H9 (cell line): ENCODE measurements around the gene DGKG. TPM values are rescaled to one million over a fixed set of nuclear protein-coding genes. Genes with fewer than 3 reads are reported as not detected.

Source experiments
- DNase-seq: peaks from one replicate; pipeline ENCODE4 v3.0.0-alpha.2; 2017
- H2AFZ ChIP-seq: one replicate; pipeline ENCODE4 v1.6.1; 2013; ENCODE audit warnings: mild to moderate bottlenecking, low read length, control low read depth, moderate library complexity
- H2AK5ac ChIP-seq: 2 replicates; pipeline ENCODE4 v1.6.1; 2013; ENCODE audit warnings: low read length, control low read depth, mixed read lengths; ENCODE audit not compliant: insufficient read length
- H2BK120ac ChIP-seq: one replicate; pipeline ENCODE4 v1.6.1; 2013; ENCODE audit warnings: low read depth, mild to moderate bottlenecking, low read length, control low read depth, inconsistent platforms; ENCODE audit not compliant: poor library complexity, severe bottlenecking
- H2BK12ac ChIP-seq: 2 replicates; pipeline ENCODE4 v1.6.1; 2013; ENCODE audit warnings: low read length, control low read depth, mixed read lengths, low read depth; ENCODE audit not compliant: insufficient read length
- H2BK15ac ChIP-seq: 2 replicates; pipeline ENCODE4 v1.6.1; 2013; ENCODE audit warnings: low read depth, low read length, control low read depth
- H2BK20ac ChIP-seq: one replicate; pipeline ENCODE4 v1.6.1; 2013; ENCODE audit warnings: low read depth, mild to moderate bottlenecking, low read length, control low read depth, inconsistent platforms; ENCODE audit not compliant: poor library complexity, severe bottlenecking
- H2BK5ac ChIP-seq: 2 replicates; pipeline ENCODE4 v1.6.1; 2013; ENCODE audit warnings: low read length, control low read depth, mixed read lengths; ENCODE audit not compliant: insufficient read length
- H3K14ac ChIP-seq: 2 replicates; pipeline ENCODE4 v1.6.1; 2013; ENCODE audit warnings: low read length, control low read depth; ENCODE audit not compliant: insufficient read depth
- H3K18ac ChIP-seq: 2 replicates; pipeline ENCODE4 v1.6.1; 2013; ENCODE audit warnings: low read depth, mild to moderate bottlenecking, mixed read lengths, low read length, control low read depth; ENCODE audit not compliant: insufficient read length
- H3K23ac ChIP-seq: 2 replicates; pipeline ENCODE4 v1.6.1; 2013; ENCODE audit warnings: low read length, control low read depth, mixed read lengths, low read depth; ENCODE audit not compliant: insufficient read length
- H3K23me2 ChIP-seq: 2 replicates; pipeline ENCODE4 v1.6.1; 2013; ENCODE audit warnings: low read depth, mild to moderate bottlenecking, mixed read lengths, low read length, control low read depth; ENCODE audit not compliant: insufficient read length, poor library complexity, severe bottlenecking
- H3K27ac ChIP-seq: 2 replicates; pipeline ENCODE4 v1.5.1; 2013; ENCODE audit warnings: low read length, control low read depth, mixed read lengths, low read depth; ENCODE audit not compliant: insufficient read length
- H3K27me3 ChIP-seq: 2 replicates; pipeline ENCODE4 v1.6.1; 2013; ENCODE audit warnings: low read length, control low read depth, inconsistent platforms; ENCODE audit not compliant: insufficient read depth
- H3K4ac ChIP-seq: 2 replicates; pipeline ENCODE4 v1.6.1; 2013; ENCODE audit warnings: low read depth, mild to moderate bottlenecking, control low read depth, inconsistent platforms, low read length, moderate library complexity
- H3K4me1 ChIP-seq: 2 replicates; pipeline ENCODE4 v1.6.1; 2013; ENCODE audit warnings: low read length, control low read depth, inconsistent platforms; ENCODE audit not compliant: insufficient read depth
- H3K4me2 ChIP-seq: 2 replicates; pipeline ENCODE4 v1.6.1; 2013; ENCODE audit warnings: low read length, control low read depth, mixed read lengths; ENCODE audit not compliant: insufficient read length, insufficient read depth
- H3K56ac ChIP-seq: 2 replicates; pipeline ENCODE4 v1.6.1; 2013; ENCODE audit warnings: low read depth, mild to moderate bottlenecking, mixed read lengths, low read length, control low read depth; ENCODE audit not compliant: insufficient read length
- H3K79me1 ChIP-seq: 2 replicates; pipeline ENCODE4 v1.6.1; 2013; ENCODE audit warnings: low read depth, mild to moderate bottlenecking, moderate library complexity, low read length, control low read depth, inconsistent platforms; ENCODE audit not compliant: insufficient read depth, poor library complexity, severe bottlenecking
- H3K79me2 ChIP-seq: 2 replicates; pipeline ENCODE4 v1.6.1; 2013; ENCODE audit warnings: low read length, control low read depth, inconsistent platforms; ENCODE audit not compliant: insufficient read depth
- H3K9ac ChIP-seq: 2 replicates; pipeline ENCODE4 v1.6.1; 2013; ENCODE audit warnings: low read length, control low read depth, mixed read lengths; ENCODE audit not compliant: insufficient read length; ENCODE audit errors: extremely low read depth
- H3K9me3 ChIP-seq: one replicate; pipeline ENCODE4 v1.6.1; 2013; ENCODE audit warnings: low read depth, low read length, inconsistent platforms; ENCODE audit not compliant: control insufficient read depth
- H3T11ph ChIP-seq: one replicate; pipeline ENCODE4 v1.6.1; 2013; ENCODE audit warnings: mild to moderate bottlenecking, low read length, control low read depth, inconsistent platforms
- H4K20me1 ChIP-seq: one replicate; pipeline ENCODE4 v1.6.1; 2013; ENCODE audit not compliant: control insufficient read depth, insufficient read length, insufficient read depth
- H4K5ac ChIP-seq: 2 replicates; pipeline ENCODE4 v1.6.1; 2013; ENCODE audit warnings: low read depth, mild to moderate bottlenecking, mixed read lengths, low read length, control low read depth; ENCODE audit not compliant: insufficient read length
- H4K8ac ChIP-seq: replicated peaks from 2 replicates; pipeline ENCODE4 v1.6.1; 2013; ENCODE audit warnings: low read length, control low read depth, mixed read lengths, low read depth; ENCODE audit not compliant: insufficient read length
- H4K91ac ChIP-seq: 2 replicates; pipeline ENCODE4 v1.6.1; 2013; ENCODE audit warnings: low read depth, mild to moderate bottlenecking, moderate library complexity, mixed read lengths, low read length, control low read depth; ENCODE audit not compliant: insufficient read length
- H3K27ac Mint-ChIP-seq, 3 experiments: 2 replicates in 2 of 3; 3 replicates in 1 of 3; pipeline ENCODE4 v1.8.0; 2020 to 2021; ENCODE audit warnings: mixed read lengths in 3 of 3, mild to moderate bottlenecking in 1 of 3, moderate library complexity in 1 of 3
- H3K27me3 Mint-ChIP-seq: 2 replicates; pipeline ENCODE4 v1.8.0; 2021; ENCODE audit warnings: low read depth, mild to moderate bottlenecking, moderate library complexity, mixed read lengths
- H3K36me3 Mint-ChIP-seq, 3 experiments: 2 replicates in 2 of 3; 3 replicates in 1 of 3; pipeline ENCODE4 v1.8.0; 2020 to 2021; ENCODE audit warnings: low read depth in 3 of 3, mixed read lengths in 3 of 3; ENCODE audit not compliant: insufficient read depth in 1 of 3
- H3K4me1 Mint-ChIP-seq, 2 experiments: 2 replicates each; pipeline ENCODE4 v1.8.0; 2020; ENCODE audit warnings: mixed read lengths in 2 of 2
- H3K4me3 Mint-ChIP-seq, 2 experiments: 2 replicates in 1 of 2; 3 replicates in 1 of 2; pipeline ENCODE4 v1.8.0; 2020 to 2021; ENCODE audit warnings: mild to moderate bottlenecking in 2 of 2, mixed read lengths in 2 of 2, moderate library complexity in 1 of 2
- H3K9me3 Mint-ChIP-seq, 2 experiments: 2 replicates in 1 of 2; 3 replicates in 1 of 2; pipeline ENCODE4 v1.8.0; 2020; ENCODE audit warnings: mild to moderate bottlenecking in 2 of 2, mixed read lengths in 2 of 2, moderate library complexity in 1 of 2
- WGBS: extraction: QIAGEN DNeasy Blood & Tissue Kit; methylation state at CpG from one replicate; pipeline ENCODE4 v1.1.7; 2013; ENCODE audit warnings: missing lambda C conversion rate, low lambda C conversion rate, mixed read lengths; ENCODE audit not compliant: insufficient read length; ENCODE audit errors: extremely low coverage; 5-methylcytosine and 5-hydroxymethylcytosine counted together
- total RNA-seq: library from RNA; stranded (reverse); gene quantifications from 2 replicates; pipeline ENCODE4 v1.2.1, GENCODE V29; 2021
- TF ChIP-seq, protein P1 (sequence below): fragments of 200-600 bp; sonication (generic); conservative IDR thresholded peaks from 3 replicates; pipeline ENCODE4 v1.8.0; 2021; ENCODE audit warnings: antibody characterized with exemption, mild to moderate bottlenecking

Gene DGKG
- total RNA-seq, 1 experiment from 2014 or later = not detected

- Histone ChIP-seq H3K56ac (no peak overlapping the region), H2BK20ac (no peak overlapping the region), H2AFZ (no peak overlapping the region), H2BK15ac (no peak overlapping the region), H3T11ph (no peak overlapping the region), H4K5ac (no peak overlapping the region), H3K9me3 (no peaks in the 10 kb centered on the region), H3K27ac (no peak overlapping the region), H2BK5ac (no peak overlapping the region), H3K4ac (no peak overlapping the region), H4K8ac (no peak overlapping the region), H3K18ac (no peak overlapping the region), H2BK12ac (no peak overlapping the region), H3K23me2 (no peaks in the 10 kb centered on the region), H2AK5ac (no peak overlapping the region), H3K79me2 (no peaks in the 10 kb centered on the region), H2BK120ac (no peak overlapping the region), H4K20me1 (no peaks in the 10 kb centered on the region), H3K79me1 (no peaks in the 10 kb centered on the region), H3K4me2 (no peak overlapping the region), H3K9ac (no peak overlapping the region), H3K23ac (no peak overlapping the region), H3K14ac (0 out of 2 replicates have a peak overlapping the region, but pooled peaks have one; percentile 59), H4K91ac (no peak overlapping the region), H3K4me1 (no peaks in the 10 kb centered on the region; the same call in 1 of the 2 replicates), H3K27me3 (no peaks in the 10 kb centered on the region)
- TF ChIP-seq, protein P1, sequence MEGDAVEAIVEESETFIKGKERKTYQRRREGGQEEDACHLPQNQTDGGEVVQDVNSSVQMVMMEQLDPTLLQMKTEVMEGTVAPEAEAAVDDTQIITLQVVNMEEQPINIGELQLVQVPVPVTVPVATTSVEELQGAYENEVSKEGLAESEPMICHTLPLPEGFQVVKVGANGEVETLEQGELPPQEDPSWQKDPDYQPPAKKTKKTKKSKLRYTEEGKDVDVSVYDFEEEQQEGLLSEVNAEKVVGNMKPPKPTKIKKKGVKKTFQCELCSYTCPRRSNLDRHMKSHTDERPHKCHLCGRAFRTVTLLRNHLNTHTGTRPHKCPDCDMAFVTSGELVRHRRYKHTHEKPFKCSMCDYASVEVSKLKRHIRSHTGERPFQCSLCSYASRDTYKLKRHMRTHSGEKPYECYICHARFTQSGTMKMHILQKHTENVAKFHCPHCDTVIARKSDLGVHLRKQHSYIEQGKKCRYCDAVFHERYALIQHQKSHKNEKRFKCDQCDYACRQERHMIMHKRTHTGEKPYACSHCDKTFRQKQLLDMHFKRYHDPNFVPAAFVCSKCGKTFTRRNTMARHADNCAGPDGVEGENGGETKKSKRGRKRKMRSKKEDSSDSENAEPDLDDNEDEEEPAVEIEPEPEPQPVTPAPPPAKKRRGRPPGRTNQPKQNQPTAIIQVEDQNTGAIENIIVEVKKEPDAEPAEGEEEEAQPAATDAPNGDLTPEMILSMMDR = no peak
- no peak for DNase-seq
- Mint-ChIP-seq H3K4me3 (no peak overlapping the region), H3K9me3 (no peaks in the 10 kb centered on the region), H3K36me3 (peaks cover 0 to 1% (median 0%) of the 10 kb centered on the region in 3 experiments; a peak in 2 of 7 replicates), H3K27ac (peak overlapping the region in 1 of 3 experiments; percentile 30; a peak in 1 of 7 replicates), H3K27me3 (peaks cover 66% of the 10 kb centered on the region), H3K4me1 (no peaks in the 10 kb centered on the region)
- no CpG with 5 or more reads among the region's 11 CpGs for WGBS
Measured at GRCh38 chr3:186150041-186150830, 211.8 kb downstream of the DGKG start.
